GM12872 (cell line): ENCODE results near the gene CHODL.

Source experiments
- TF ChIP-seq, protein P1 (sequence below): IDR thresholded peaks from 3 replicates; pipeline ENCODE4 v1.5.1; 2011; ENCODE audit warnings: low read depth, mild to moderate bottlenecking, low read length, moderate library complexity; ENCODE audit not compliant: insufficient read depth

Gene CHODL

DNA sequence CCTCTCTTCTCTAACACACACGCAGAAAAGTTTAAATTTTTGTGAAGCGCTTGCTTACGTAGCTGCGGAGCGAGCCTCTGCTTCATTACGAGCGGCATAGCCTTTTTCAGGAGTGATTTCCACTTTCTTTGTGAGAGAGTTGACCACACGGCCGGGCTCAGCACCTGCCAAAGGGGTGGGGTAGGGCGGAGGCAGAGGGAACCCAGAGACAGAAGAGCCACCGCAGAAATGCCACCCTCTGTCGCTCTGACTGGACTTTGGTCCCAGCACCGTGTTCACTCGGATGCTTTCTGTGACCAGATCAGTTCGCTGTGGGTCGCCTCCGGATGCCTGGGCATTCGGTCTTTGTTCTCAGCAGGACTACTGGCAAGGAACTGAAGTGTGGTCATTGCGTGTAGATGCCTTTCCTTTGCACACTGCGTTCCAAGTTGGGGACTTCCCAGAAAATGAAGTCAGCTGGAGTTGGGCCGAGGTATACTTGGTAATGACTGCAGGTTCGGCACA lies 883 bp downstream of the CHODL start:
- TF ChIP-seq, protein P1, sequence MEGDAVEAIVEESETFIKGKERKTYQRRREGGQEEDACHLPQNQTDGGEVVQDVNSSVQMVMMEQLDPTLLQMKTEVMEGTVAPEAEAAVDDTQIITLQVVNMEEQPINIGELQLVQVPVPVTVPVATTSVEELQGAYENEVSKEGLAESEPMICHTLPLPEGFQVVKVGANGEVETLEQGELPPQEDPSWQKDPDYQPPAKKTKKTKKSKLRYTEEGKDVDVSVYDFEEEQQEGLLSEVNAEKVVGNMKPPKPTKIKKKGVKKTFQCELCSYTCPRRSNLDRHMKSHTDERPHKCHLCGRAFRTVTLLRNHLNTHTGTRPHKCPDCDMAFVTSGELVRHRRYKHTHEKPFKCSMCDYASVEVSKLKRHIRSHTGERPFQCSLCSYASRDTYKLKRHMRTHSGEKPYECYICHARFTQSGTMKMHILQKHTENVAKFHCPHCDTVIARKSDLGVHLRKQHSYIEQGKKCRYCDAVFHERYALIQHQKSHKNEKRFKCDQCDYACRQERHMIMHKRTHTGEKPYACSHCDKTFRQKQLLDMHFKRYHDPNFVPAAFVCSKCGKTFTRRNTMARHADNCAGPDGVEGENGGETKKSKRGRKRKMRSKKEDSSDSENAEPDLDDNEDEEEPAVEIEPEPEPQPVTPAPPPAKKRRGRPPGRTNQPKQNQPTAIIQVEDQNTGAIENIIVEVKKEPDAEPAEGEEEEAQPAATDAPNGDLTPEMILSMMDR: no peak

DNA sequence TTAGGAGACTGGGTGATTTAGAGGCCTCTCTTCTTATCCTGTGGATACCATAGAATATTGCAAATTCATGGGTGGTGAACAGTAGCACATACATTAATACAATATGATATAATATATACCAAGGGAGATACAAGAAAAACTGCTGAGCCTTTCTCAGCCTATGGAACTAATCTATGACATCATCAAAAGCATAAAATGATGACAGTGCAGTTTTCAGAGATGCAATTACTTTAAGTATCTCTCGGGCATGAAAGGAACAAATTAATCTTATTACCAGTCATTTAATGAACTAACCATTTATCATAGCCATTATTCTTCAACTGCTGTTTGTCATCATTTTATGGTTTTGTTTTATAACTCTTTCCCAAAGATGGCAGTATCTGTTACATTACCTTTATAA lies 3.5 kb downstream of the CHODL start:
- TF ChIP-seq, protein P1: no peak

DNA sequence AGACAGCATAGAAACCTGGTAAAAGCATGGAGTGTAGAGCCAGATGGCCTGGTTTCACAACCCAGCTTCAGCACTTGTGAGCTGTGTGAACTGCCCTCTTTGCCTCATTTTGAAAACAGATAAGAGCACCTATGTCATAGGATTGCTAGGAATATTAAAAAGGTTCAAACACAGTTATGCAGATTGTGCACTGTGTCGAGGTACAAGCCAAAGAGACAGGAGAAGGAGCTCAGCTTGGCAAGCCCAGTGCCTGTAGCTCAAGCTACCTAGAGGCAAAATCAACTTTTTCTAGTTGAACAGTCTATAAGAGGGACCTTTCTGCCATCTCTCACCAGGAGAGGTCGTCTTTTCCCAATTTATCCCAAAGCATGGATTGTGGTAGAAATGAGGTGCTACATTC lies 5.0 kb downstream of the CHODL start:
- TF ChIP-seq, protein P1: no peak

DNA sequence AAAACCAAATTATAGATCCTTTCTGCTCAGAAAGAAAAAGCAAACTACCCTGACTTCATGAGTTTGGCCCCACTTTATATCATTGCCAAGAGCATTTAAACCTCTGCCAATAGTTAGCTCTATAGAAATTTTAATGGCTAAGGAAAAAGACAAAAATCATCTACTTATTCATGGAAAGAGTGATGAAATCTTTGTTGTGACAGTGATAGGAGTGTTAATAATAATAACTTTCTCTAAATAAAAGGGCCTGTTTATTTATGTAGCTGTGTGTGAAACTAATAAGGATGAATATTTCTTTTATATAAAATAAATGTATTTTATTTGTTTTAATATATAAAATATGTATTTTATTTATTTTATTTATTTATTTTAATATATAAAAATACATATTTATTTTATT lies 6.4 kb downstream of the CHODL start:
- TF ChIP-seq, protein P1: no peak

DNA sequence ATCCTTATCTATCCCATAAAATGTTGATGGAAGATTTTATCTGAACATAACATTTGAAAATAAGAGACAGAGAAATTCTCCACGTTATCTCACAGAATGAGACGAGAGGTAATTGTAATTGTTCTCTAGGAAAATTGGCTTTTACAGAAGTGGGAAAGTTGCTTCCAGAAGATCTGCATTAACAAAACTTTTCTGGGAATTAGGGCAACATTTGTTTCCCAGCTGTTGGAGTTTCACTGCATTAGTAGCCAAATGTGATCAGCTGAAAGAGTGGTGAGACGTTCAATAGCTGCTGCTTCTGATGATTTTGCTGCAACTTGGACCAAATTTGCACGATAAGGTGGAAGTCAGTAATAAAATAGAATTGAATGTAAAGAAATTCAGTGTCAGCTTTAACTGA lies 7.6 kb downstream of the CHODL start:
- TF ChIP-seq, protein P1: no peak

DNA sequence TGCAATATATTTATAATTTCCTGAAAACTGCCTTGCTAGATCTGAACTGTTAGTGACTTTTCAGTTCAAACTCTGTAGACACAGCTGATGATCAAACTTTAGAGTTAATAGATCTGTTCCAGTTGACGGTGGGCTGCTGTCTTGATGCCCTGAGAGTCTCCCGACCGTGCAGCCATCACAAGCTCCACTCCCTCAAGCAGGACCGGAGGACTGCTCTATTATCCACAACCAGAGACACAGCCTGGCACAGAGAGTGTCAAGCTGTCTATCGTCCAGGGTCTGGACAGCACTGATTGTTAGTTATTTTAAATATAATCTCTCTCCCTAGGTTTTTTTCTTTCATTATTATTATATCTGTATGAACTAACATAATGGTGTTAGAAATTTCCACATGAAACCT lies 8.0 kb downstream of the CHODL start:
- TF ChIP-seq, protein P1: no peak

DNA sequence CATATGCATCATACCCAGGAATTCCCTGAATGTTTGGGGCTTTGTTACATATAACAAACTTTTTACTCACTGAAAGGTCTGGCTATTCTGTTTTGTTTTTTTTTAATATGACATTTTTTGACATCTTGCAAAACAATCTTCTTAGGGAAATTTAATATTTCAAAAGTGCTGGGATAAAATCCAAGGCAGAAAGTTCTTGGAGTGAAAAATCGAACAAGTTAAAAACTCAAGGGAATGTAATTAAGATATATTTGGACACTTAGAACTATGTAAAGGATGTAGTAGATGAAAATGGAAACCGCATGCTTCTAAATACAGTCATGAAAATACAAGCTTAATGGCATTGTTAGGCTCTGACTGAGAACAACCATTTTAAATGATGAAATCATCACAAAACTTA lies 8.6 kb downstream of the CHODL start:
- TF ChIP-seq, protein P1: no peak

DNA sequence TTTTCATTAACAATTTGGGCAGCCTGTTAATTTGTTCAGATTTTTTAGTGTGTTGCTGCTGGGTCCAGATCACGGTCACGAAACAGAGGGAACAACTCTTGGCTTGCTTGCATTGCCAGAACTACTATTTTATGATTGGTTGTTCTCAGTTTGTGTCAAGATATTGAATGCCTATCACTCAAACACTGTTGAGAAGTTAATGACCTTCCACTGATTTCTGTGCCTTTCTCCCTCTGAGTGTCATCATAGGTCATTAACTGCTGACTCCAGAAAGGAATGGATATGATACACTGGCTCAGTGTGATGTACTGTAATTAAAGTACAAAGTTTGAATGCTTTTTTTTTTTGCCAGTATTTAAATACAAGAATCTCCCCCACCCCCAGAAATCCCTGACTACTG lies 9.2 kb downstream of the CHODL start:
- TF ChIP-seq, protein P1: no peak
